HG03159 (cell line): Measurements from ENCODE around the gene CEP72.
"Not testable (repeated sequence)": the region's sequence is repeated elsewhere in the genome, so short reads cannot be mapped to it uniquely, and the experiment has no call there.

Source experiments
- ATAC-seq: cut with Tn5 transposase; IDR thresholded peaks from one replicate; pipeline ENCODE4 v1.9.1; 2021; ENCODE audit warnings: mild to moderate bottlenecking, moderate library complexity; ENCODE audit not compliant: unreplicated experiment

The CEP72 gene

GRCh38 chr5:611731-612486 is at the start of gene CEP72:
Gene CEP72, plus strand, starts transcription at chr5:612340. Its CDS starts 22 bp downstream, at chr5:612362.
- ATAC-seq, result peak; percentile 83

- no peak for ATAC-seq
Measured at GRCh38 chr5:565782-566440, 46.2 kb upstream of the CEP72 start.

GRCh38 chr5:566636-567309 is 45.4 kb upstream of the CEP72 start:
- no peak for ATAC-seq

GRCh38 chr5:567664-568060 is 44.5 kb upstream of the CEP72 start:
- no peak for ATAC-seq

- ATAC-seq, result no peak
Measured at GRCh38 chr5:568061-568781, 43.9 kb upstream of the CEP72 start.

- no peak for ATAC-seq
Measured at GRCh38 chr5:568809-569208, 43.3 kb upstream of the CEP72 start.

- no peak for ATAC-seq
Measured at GRCh38 chr5:569358-569867, 42.7 kb upstream of the CEP72 start.

GRCh38 chr5:569868-570361 is 42.2 kb upstream of the CEP72 start:
- no peak for ATAC-seq

GRCh38 chr5:570446-570845 is 41.7 kb upstream of the CEP72 start:
- no peak for ATAC-seq

GRCh38 chr5:570886-571285 is 41.3 kb upstream of the CEP72 start:
- no peak for ATAC-seq

GRCh38 chr5:571791-572190 is 40.3 kb upstream of the CEP72 start:
- no peak for ATAC-seq

- no peak for ATAC-seq
Measured at GRCh38 chr5:572398-573019, 39.6 kb upstream of the CEP72 start.

- ATAC-seq, result no peak
Measured at GRCh38 chr5:573206-573605, 38.9 kb upstream of the CEP72 start.

- no peak for ATAC-seq
Measured at GRCh38 chr5:573976-574375, 38.2 kb upstream of the CEP72 start.

GRCh38 chr5:574906-575305 is 37.2 kb upstream of the CEP72 start:
- ATAC-seq, result no peak

GRCh38 chr5:575636-576035 is 36.5 kb upstream of the CEP72 start:
- ATAC-seq, result no peak

- not testable (repeated sequence) for ATAC-seq
Measured at GRCh38 chr5:577214-577613, 34.9 kb upstream of the CEP72 start.

GRCh38 chr5:577800-578199 is 34.3 kb upstream of the CEP72 start:
- no peak for ATAC-seq

GRCh38 chr5:579211-579610 is 32.9 kb upstream of the CEP72 start:
- no peak for ATAC-seq

GRCh38 chr5:579746-580366 is 32.3 kb upstream of the CEP72 start:
- no peak for ATAC-seq
